Smooth muscle cell (in vitro differentiated cells): ENCODE results near the gene NR2C2. TPM values are rescaled to one million over a fixed set of nuclear protein-coding genes. Genes with fewer than 3 reads are reported as not detected.

Experiments used
- DNase-seq: peaks from one replicate; lab custom pipeline; 2025; ENCODE audit not compliant: unreplicated experiment; lab: John Stamatoyannopoulos, UW
- H2AFZ ChIP-seq: fragments of 200-600 bp; sonication (generic); 2 replicates; pipeline ENCODE4 v1.6.0; 2016; ENCODE audit warnings: antibody characterized with exemption, low read depth, mild to moderate bottlenecking
- H3F3A ChIP-seq: fragments of 200-600 bp; sonication (generic); 2 replicates; pipeline ENCODE4 v1.6.0; 2017; ENCODE audit warnings: antibody characterized with exemption, low read depth
- H3K27ac ChIP-seq: fragments of 200-600 bp; sonication (generic); 2 replicates; pipeline ENCODE4 v1.5.1; 2016; ENCODE audit warnings: low read depth, mild to moderate bottlenecking
- H3K27me3 ChIP-seq: fragments of 200-600 bp; sonication (generic); 2 replicates; pipeline ENCODE4 v1.6.1; 2016; ENCODE audit warnings: low read depth, mild to moderate bottlenecking
- H3K36me3 ChIP-seq: fragments of 200-600 bp; sonication (generic); 2 replicates; pipeline ENCODE4 v1.5.1; 2016; ENCODE audit warnings: low read depth
- H3K4me1 ChIP-seq: fragments of 200-600 bp; sonication (generic); 2 replicates; pipeline ENCODE4 v1.5.1; 2016; ENCODE audit warnings: low read depth
- H3K4me2 ChIP-seq: fragments of 200-600 bp; sonication (generic); 2 replicates; pipeline ENCODE4 v1.6.0; 2016; ENCODE audit warnings: mild to moderate bottlenecking
- H3K4me3 ChIP-seq: fragments of 200-600 bp; sonication (generic); 2 replicates; pipeline ENCODE4 v1.5.1; 2016; ENCODE audit warnings: mild to moderate bottlenecking
- H3K79me2 ChIP-seq: fragments of 200-600 bp; sonication (generic); 2 replicates; pipeline ENCODE4 v1.6.0; 2016; ENCODE audit warnings: low read depth, mild to moderate bottlenecking
- H3K9ac ChIP-seq: fragments of 200-600 bp; sonication (generic); 2 replicates; pipeline ENCODE4 v1.6.0; 2016; ENCODE audit warnings: low read depth
- H3K9me3 ChIP-seq: fragments of 200-600 bp; sonication (generic); replicated peaks from 2 replicates; pipeline ENCODE4 v1.5.1; 2016; ENCODE audit warnings: low read depth
- H4K20me1 ChIP-seq: fragments of 200-600 bp; sonication (generic); 2 replicates; pipeline ENCODE4 v1.6.0; 2016; ENCODE audit warnings: low read depth
- CTCF ChIP-seq: fragments of 200-600 bp; sonication (generic); IDR thresholded peaks from 2 replicates; pipeline ENCODE4 v1.5.1; 2017; ENCODE audit warnings: borderline replicate concordance, mild to moderate bottlenecking, antibody characterized with exemption; ENCODE audit not compliant: insufficient read depth, poor library complexity, severe bottlenecking
- WGBS: methylation state at CpG from one replicate; pipeline ENCODE4 v1.1.7; 2016; ENCODE audit warnings: low lambda C conversion rate; 5-methylcytosine and 5-hydroxymethylcytosine counted together
- polyA plus RNA-seq: library from polyadenylated mRNA; unstranded; fragments of >200 nt; fragmentation: Nextera tagmentation; extraction: Ambion mirVana; gene quantifications from 2 replicates; pipeline ENCODE4 v1.2.1, GENCODE V29; 2016
- total RNA-seq: library from RNA; depleted of rRNA; stranded (reverse); fragments of >200 nt; gene quantifications from 2 replicates; pipeline ENCODE4 v1.2.3, GENCODE V29; 2014

NR2C2 gene
- total and polyA plus RNA-seq, 2 experiments from 2014 or later, result 11.6 to 28.5 TPM

GRCh38 chr3:15086263-15086662 is 138.9 kb downstream of the NR2C2 start:
- Histone ChIP-seq H2AFZ (no peak overlapping the region), H3K27me3 (no peaks in the 10 kb centered on the region), H3K4me2 (no peak overlapping the region), H3K79me2 (no peaks in the 10 kb centered on the region), H3K27ac (no peak overlapping the region), H3K9ac (no peak overlapping the region), H3K4me1 (no peaks in the 10 kb centered on the region), H4K20me1 (no peaks in the 10 kb centered on the region), H3F3A (no peaks in the 10 kb centered on the region), H3K4me3 (no peak overlapping the region), H3K9me3 (no peaks in the 10 kb centered on the region), H3K36me3 (peaks cover 9% of the 10 kb centered on the region)
- no peak for TF ChIP-seq CTCF
- 97% methylated on average over 2 of the region's 2 CpGs for WGBS
- DNase-seq, result no peak

- Histone ChIP-seq H2AFZ (no peak overlapping the region), H3K4me3 (no peak overlapping the region), H3K4me1 (no peaks in the 10 kb centered on the region), H3K9ac (no peak overlapping the region), H3K36me3 (peaks cover 9% of the 10 kb centered on the region), H3K27me3 (no peaks in the 10 kb centered on the region), H3F3A (no peaks in the 10 kb centered on the region), H3K79me2 (no peaks in the 10 kb centered on the region), H3K27ac (no peak overlapping the region), H3K4me2 (no peak overlapping the region), H4K20me1 (no peaks in the 10 kb centered on the region), H3K9me3 (no peaks in the 10 kb centered on the region)
- DNase-seq, result no peak
- WGBS, result 98% methylated on average over 2 of the region's 2 CpGs
- TF ChIP-seq CTCF, result no peak
Measured at GRCh38 chr3:15086699-15087098, 139.3 kb downstream of the NR2C2 start.

- Histone ChIP-seq H3K9me3 (no peaks in the 10 kb centered on the region), H3K27me3 (no peaks in the 10 kb centered on the region), H4K20me1 (no peaks in the 10 kb centered on the region), H3F3A (no peaks in the 10 kb centered on the region), H3K9ac (no peak overlapping the region), H3K36me3 (peaks cover 9% of the 10 kb centered on the region), H3K79me2 (no peaks in the 10 kb centered on the region), H3K27ac (no peak overlapping the region), H3K4me1 (no peaks in the 10 kb centered on the region), H2AFZ (no peak overlapping the region), H3K4me3 (no peak overlapping the region), H3K4me2 (no peak overlapping the region)
- 100% methylated on average over 1 of the region's 1 CpG for WGBS
- no peak for DNase-seq
- no peak for TF ChIP-seq CTCF
Measured at GRCh38 chr3:15089201-15089600, 141.8 kb downstream of the NR2C2 start.

GRCh38 chr3:15091575-15091974 is 144.2 kb downstream of the NR2C2 start:
- Histone ChIP-seq H3F3A (no peaks in the 10 kb centered on the region), H3K27me3 (no peaks in the 10 kb centered on the region), H3K9ac (no peak overlapping the region), H2AFZ (no peak overlapping the region), H3K27ac (no peak overlapping the region), H3K9me3 (no peaks in the 10 kb centered on the region), H3K4me3 (no peak overlapping the region), H3K4me2 (no peak overlapping the region), H4K20me1 (peaks cover 8% of the 10 kb centered on the region), H3K79me2 (no peaks in the 10 kb centered on the region), H3K4me1 (no peaks in the 10 kb centered on the region), H3K36me3 (peaks cover 10% of the 10 kb centered on the region)
- DNase-seq, result no peak
- 90% methylated on average over 5 of the region's 5 CpGs for WGBS
- TF ChIP-seq CTCF, result no peak
